Chondrocyte (in vitro differentiated cells): ENCODE data around the gene BNIP1. TPM values are rescaled to one million over a fixed set of nuclear protein-coding genes. Genes with fewer than 3 reads are reported as not detected.

Experiments
- DNase-seq: peaks from one replicate; pipeline ENCODE4 v3.0.0; 2021; ENCODE audit warnings: mixed read lengths, low spot score
- H3K27ac Mint-ChIP-seq: one replicate; pipeline ENCODE4 v1.8.0; 2021; ENCODE audit warnings: mild to moderate bottlenecking, moderate library complexity, mixed read lengths; ENCODE audit not compliant: unreplicated experiment
- H3K27me3 Mint-ChIP-seq: 2 replicates; pipeline ENCODE4 v1.8.0; 2021; ENCODE audit warnings: low read depth, mixed read lengths
- H3K36me3 Mint-ChIP-seq: 2 replicates; pipeline ENCODE4 v1.8.0; 2021; ENCODE audit warnings: low read depth, mixed read lengths
- H3K4me1 Mint-ChIP-seq: 2 replicates; pipeline ENCODE4 v1.8.0; 2021; ENCODE audit warnings: low read depth, mild to moderate bottlenecking, mixed read lengths
- H3K4me3 Mint-ChIP-seq: one replicate; pipeline ENCODE4 v1.8.0; 2021; ENCODE audit warnings: mild to moderate bottlenecking, moderate library complexity, mixed read lengths; ENCODE audit not compliant: unreplicated experiment
- H3K9me3 Mint-ChIP-seq: 2 replicates; pipeline ENCODE4 v1.8.0; 2021; ENCODE audit warnings: low read depth, mixed read lengths
- long read RNA-seq: library from polyadenylated mRNA; stranded (forward); transcript quantifications from one replicate; pipeline ENCODE4 v2.0.0, GENCODE V29; 2021
- total RNA-seq: library from RNA; stranded (reverse); gene quantifications from 3 replicates; pipeline ENCODE4 v1.2.1, GENCODE V29; 2021
- TF ChIP-seq, protein P1 (sequence below): fragments of 200-600 bp; sonication (generic); IDR thresholded peaks from 2 replicates; pipeline ENCODE4 v1.5.0; 2021; ENCODE audit warnings: antibody characterized with exemption, mild to moderate bottlenecking, moderate library complexity

BNIP1 gene, protein sequence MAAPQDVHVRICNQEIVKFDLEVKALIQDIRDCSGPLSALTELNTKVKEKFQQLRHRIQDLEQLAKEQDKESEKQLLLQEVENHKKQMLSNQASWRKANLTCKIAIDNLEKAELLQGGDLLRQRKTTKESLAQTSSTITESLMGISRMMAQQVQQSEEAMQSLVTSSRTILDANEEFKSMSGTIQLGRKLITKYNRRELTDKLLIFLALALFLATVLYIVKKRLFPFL
- total RNA-seq, result 9.4 to 11.2 TPM (median 9.5 TPM) in 3 replicates
- long read RNA-seq, transcript BNIP1-202 (6 exons, 1,184 nt), result major isoform, 8 of 20 reads
- long read RNA-seq, partial matches to known transcripts, result 2 of 20 reads
- long read RNA-seq, other reads (novel, unspliced or antisense), result 9 of 20 reads

DNA sequence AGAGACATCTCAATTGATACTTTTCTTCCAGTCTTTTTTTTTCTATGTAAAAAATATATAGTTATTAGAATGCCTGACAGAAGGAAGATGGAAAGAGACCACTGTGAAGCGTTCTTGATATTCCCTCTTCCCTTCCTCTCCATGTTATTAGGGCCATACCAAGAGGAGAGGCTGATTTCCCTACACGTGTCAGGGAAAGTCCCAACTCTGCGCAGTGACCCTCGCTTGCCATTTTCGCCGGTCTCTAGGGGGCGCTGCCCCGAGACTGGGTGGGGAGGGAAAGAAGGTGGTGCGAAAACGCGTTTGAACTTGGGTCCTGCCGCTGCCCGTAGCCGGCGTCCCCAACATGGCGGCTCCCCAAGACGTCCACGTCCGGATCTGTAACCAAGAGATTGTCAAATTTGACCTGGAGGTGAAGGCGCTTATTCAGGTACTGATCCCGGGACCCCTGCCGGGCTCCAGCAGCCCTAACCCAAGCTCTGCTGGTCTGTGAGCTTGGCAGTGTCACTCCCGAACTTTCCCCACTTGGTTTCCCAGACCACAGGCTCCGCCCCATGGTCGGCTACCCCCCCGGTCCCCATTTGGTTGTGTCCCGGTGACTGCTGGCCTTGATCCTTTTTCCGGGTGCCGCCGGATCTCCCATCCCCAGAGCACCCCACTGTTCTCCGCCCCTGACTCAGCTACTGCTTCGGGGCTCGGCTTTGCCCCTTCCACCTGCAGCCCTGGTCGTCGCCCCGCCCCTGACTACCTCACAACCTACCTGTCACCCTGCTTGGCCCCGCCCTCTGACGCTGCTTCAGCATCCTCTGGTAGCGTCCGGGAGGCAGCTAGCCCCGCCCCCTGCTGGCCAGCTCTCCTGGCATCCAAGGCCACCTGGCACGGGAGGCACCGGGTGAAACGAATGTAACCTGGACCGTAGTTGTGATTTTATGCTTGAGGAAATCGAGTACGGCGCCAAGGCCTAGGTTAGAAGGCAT, at the start of gene BNIP1:
Gene BNIP1 (plus strand): TSS at position 332 of the 977 bp plus-strand sequence. CDS start 15 bp downstream, at position 347.
- no peaks in the 10 kb centered on the region for H3K9me3 Mint-ChIP-seq
- peak within 1 kb of the TSS; percentile 96 for H3K4me3 Mint-ChIP-seq
- TF ChIP-seq, protein P1, sequence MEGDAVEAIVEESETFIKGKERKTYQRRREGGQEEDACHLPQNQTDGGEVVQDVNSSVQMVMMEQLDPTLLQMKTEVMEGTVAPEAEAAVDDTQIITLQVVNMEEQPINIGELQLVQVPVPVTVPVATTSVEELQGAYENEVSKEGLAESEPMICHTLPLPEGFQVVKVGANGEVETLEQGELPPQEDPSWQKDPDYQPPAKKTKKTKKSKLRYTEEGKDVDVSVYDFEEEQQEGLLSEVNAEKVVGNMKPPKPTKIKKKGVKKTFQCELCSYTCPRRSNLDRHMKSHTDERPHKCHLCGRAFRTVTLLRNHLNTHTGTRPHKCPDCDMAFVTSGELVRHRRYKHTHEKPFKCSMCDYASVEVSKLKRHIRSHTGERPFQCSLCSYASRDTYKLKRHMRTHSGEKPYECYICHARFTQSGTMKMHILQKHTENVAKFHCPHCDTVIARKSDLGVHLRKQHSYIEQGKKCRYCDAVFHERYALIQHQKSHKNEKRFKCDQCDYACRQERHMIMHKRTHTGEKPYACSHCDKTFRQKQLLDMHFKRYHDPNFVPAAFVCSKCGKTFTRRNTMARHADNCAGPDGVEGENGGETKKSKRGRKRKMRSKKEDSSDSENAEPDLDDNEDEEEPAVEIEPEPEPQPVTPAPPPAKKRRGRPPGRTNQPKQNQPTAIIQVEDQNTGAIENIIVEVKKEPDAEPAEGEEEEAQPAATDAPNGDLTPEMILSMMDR, result peak; percentile 86
- no peaks in the 10 kb centered on the region for H3K27me3 Mint-ChIP-seq
- peak within 1 kb of the TSS; percentile 97 for H3K27ac Mint-ChIP-seq
- H3K4me1 Mint-ChIP-seq, result peaks cover 12% of the 10 kb centered on the region
- DNase-seq, result peak; percentile 95
- H3K36me3 Mint-ChIP-seq, result peaks cover 13% of the 10 kb centered on the region

DNA sequence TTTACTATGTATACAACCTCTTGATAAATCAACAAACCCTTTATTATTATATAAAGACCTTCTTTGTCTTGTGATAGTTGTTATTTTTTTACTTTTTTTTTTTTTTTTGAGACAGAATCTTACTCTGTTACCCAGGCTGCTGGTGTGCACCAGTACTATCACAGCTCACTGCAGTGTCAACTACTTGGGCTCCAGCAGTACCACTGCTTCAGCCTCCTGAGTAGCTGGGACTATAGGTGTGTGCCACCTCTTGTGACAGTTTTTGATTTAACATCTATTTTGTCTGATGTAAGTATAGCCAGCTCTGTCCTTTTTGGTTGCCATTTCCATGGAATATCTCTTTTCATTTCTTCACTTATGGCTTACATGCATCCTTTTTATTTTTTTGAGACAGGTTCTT, 45.5 kb upstream of the BNIP1 start:
- H3K4me1 Mint-ChIP-seq, result peaks cover 11% of the 10 kb centered on the region
- no peaks in the 10 kb centered on the region for H3K27me3 Mint-ChIP-seq
- no peak overlapping the region for H3K27ac Mint-ChIP-seq
- TF ChIP-seq, protein P1, result no peak
- H3K9me3 Mint-ChIP-seq, result peaks cover 4% of the 10 kb centered on the region
- peaks cover 12% of the 10 kb centered on the region for H3K36me3 Mint-ChIP-seq
- DNase-seq, result no peak
- H3K4me3 Mint-ChIP-seq, result no peak overlapping the region

DNA sequence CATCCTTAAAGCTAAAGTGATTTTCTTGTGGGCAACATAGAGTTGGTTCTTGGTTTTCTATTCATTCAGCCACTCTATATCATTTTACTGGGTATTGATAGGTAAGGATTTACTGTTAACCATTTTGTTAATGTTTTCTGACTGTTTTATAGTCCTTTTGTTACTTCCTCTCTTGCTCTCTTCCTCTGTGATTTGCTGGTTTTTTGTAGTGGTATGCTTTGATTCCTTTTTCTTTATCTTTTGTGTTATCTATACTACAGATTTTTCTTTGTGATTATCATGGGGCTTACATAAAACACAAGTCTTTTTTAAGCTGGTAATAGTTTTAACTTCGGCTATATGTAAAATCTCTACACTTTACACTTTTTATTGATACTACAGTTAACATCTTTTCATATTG, 44.9 kb upstream of the BNIP1 start:
- H3K4me3 Mint-ChIP-seq, result no peak overlapping the region
- TF ChIP-seq, protein P1, result no peak
- peaks cover 4% of the 10 kb centered on the region for H3K4me1 Mint-ChIP-seq
- no peak for DNase-seq
- peaks cover 12% of the 10 kb centered on the region for H3K36me3 Mint-ChIP-seq
- H3K27me3 Mint-ChIP-seq, result no peaks in the 10 kb centered on the region
- peaks cover 4% of the 10 kb centered on the region for H3K9me3 Mint-ChIP-seq
- H3K27ac Mint-ChIP-seq, result no peak overlapping the region

DNA sequence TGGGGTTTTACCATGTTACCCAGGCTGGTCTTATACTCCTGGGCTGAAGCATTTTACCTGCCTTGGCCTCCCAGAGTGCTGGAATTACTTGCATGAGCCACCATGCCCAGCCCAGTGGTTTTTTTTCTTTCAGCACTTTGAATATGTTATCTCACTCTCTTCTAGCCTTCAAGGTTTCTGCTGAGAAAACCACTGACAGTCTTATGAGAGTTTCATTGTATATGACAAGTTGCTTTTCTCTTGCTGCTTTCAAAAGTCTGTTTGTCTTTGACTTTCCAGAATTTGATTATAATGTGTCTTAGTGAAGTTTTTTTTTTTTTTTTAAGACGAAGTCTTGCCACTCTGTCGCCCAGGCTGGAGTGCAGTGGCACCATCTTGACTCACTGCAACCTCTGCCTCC, 43.1 kb upstream of the BNIP1 start:
- Mint-ChIP-seq H3K9me3 (peaks cover 4% of the 10 kb centered on the region), H3K36me3 (peaks cover 12% of the 10 kb centered on the region), H3K4me1 (no peaks in the 10 kb centered on the region), H3K4me3 (no peak overlapping the region), H3K27me3 (no peaks in the 10 kb centered on the region), H3K27ac (no peak overlapping the region)
- TF ChIP-seq, protein P1, result no peak
- no peak for DNase-seq

DNA sequence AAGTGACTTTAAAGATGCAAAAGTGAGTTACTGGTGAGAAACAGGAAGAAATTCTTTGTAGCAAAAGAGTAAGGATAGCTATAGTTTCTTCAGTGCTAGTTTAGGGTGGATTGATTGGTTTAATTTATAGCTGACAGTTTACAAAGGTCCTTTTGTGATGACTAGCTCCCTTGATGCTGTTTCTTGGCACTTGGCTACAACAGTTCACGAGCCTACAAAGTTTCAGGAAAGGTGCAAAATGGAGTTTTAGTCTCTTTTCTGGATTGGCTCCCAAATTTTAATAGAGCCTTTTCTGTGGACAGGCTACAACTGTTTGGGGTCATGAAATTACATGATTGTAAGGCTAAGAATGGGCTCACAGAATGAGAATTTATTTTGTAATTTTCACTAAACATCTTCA, 40.9 kb upstream of the BNIP1 start:
- TF ChIP-seq, protein P1, result no peak
- Mint-ChIP-seq H3K4me1 (no peaks in the 10 kb centered on the region), H3K36me3 (peaks cover 12% of the 10 kb centered on the region), H3K9me3 (peaks cover 4% of the 10 kb centered on the region), H3K4me3 (no peak overlapping the region), H3K27ac (no peak overlapping the region), H3K27me3 (no peaks in the 10 kb centered on the region)
- DNase-seq, result no peak
